NCI-H1092 (cell line): ENCODE data around the gene PTPN12.
A peak's percentile ranks its signal among the peaks of the same experiment; 100 is the strongest.
"Not testable (repeated sequence)": the region's sequence is repeated elsewhere in the genome, so short reads cannot be mapped to it uniquely, and the experiment has no call there.

Experiments
- DNase-seq: peaks from one replicate; lab custom pipeline; 2025; lab: John Stamatoyannopoulos, UW

The PTPN12 gene

DNA sequence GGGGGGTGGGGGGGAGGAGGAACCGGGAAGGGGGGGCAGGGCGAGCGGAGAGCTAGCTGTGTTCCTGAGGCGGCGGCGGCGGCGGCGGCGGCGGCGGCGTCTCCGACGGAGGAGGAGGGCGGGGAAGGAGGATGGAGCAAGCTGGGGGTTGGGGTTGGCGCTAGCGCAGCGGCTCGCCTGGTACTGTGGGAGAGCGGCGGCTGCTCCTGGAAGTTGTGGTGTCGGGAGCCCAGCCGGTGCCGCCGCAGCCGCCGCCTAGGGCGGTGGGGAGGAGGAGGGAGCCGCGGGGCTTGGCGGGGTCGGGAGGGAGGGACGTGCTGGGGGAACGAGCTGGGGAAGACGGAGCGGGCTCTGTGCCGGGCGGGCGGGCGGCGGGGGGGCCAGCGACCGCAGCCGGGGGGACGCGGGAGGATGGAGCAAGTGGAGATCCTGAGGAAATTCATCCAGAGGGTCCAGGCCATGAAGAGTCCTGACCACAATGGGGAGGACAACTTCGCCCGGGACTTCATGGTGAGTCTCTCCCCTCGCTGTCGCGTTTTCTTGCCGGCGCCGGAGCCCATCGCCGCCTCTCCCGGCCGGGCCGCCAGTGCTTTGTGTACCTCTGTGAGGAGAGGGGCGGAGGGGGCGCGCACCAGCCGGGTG lies at the start of gene PTPN12:
PTPN12 (plus strand) TSS at position 160 of the 642 bp plus-strand sequence; CDS start at position 412, 252 bp downstream.
- DNase-seq = peak; percentile 84

DNA sequence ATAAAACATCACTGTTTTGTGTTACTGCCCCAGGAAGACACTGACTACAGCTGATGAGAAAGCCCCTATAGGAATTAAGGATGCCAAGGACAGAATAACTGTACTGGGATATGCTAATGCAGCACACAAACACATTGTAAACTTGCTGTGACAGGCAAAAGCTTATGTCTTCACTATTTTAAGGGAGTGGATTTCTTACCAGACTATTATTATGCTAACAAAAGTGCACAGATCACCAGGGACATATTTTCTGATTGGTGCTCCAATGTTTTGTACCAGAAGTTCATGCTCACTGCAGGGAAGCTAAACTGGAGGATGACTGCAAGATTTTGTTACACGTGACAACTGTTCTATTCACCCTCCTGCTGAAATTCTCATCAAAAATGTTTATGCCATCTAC lies 48.1 kb upstream of the PTPN12 start:
- DNase-seq = no peak

DNA sequence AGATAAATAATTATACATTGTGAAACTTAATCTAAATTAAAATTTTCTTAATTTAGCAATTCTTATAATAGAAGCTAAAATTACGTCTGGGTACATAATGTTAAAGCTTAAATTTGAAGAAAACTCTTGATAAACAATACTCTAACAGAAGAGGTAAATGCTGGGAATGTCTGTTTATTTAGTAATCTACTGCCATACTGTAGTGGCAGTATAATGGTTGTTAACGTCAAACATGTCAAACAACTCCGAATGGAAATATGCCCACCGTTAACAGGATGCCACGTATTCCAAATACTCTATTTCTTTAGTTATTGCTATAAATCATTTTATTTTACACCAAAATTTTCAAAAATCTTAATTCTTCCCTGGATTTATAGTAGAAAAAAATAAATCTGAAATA lies 40.0 kb upstream of the PTPN12 start:
- peak; percentile 35 for DNase-seq

DNA sequence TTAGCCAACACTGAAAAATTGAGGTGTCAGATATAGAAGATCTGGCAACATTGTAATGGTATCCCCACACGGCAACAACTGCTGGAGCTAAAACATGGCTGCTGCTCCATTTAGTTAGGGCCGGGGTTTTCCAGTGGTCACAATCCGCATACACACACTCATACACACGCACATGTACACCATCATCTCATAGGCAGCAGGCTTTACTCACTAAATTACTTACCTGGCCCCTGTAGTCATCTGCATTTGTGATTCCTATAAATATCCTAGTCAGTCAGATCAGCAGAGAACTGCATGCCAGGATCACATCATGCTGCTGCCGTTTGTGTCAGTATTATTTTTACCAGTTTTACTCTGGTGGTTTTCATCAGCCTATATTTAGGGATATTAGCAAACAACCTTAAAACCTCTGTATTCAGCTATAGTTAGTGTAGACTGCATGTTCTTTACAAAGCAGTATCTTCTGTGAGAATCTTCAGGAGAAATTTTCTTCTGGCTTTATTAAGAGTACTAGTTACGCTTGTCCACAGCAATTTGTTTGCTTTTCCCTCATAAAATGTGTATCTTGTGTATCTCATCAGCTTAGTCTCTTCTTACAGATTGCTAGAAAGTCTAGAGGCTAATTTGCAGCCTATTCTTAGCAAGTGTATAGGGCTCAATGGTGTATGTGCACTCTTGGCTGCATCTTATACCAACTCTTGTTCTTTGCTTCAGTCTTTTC lies 38.3 kb upstream of the PTPN12 start:
- DNase-seq = no peak

DNA sequence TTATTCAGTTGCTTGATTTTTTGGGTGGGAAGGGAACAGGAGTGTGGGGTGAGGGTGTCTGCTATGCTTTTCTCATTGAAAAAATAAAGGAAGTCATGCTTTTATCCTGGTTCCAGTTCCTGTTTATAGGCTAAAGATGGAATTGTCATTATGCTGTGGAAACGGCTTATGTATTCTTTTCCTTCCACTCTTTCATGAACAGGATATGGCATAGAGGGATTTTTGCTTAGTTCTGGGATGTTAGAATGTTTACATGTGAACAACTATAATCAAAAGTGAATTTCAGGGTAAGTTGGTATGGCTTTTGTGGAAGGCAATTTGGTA lies 35.9 kb upstream of the PTPN12 start:
- DNase-seq = no peak

DNA sequence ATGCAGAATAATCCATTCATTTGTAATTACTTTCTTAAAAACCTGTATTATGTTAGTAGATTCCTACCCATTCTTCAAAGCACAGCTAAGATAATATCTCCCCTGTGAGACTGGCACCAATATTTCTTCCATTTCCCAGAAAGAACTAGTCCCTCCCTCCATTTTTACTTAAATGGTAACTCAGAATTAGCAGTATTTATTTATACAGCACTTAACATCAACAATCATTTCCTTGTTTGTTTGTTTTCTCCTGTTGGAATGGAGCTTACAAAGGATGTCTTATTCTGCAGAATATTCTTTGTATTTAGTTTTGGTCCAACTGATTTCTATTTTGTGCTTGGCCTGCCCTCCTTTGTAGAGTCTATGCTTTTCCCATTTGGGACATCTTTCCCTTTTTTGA lies 32.1 kb upstream of the PTPN12 start:
- no peak for DNase-seq

DNA sequence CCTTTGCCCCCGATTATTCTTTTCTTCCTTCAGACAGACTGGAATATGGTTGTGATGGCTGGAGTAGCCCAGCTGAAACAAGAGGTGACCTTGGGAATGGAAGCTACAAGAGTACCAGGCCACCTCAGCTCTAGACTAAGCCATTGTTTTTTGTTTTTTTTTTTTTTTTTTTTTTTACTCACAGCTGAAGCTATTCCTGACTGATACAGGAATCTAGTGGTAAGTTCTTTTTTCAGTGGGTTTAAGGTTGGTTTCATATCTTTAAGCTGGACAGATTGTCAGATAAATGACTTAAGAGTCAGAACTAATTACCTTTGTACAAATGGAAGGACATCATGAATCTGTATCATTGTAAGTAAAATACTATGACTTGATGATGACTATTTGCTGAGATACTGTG lies 30.2 kb upstream of the PTPN12 start:
- DNase-seq = no peak

DNA sequence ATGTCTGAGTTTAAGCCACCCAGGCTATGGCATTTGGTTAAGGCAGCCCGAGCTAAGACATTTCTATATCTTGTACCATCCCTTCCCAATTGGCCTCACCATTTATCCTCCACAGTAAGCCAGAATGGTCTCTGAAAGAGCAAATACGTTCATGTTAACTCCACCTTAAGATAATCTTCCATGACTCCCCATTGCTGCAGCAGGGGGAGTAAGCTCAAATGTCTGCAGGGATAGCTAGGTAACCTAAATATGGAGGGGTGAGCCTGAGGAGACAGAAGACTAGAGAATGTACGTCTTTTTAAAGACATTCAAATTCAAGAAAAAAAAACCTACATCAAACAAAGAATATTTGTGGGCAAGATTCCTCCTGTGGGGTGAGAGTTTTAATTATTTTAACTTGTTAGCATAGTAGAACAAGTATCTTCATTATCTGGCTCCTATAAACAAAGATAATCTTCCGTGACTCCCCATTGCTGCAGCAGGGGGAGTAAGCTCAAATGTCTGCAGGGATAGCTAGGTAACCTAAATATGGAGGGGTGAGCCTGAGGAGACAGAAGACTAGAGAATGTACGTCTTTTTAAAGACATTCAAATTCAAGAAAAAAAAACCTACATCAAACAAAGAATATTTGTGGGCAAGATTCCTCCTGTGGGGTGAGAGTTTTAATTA lies 24.0 kb upstream of the PTPN12 start:
- not testable (repeated sequence) for DNase-seq

DNA sequence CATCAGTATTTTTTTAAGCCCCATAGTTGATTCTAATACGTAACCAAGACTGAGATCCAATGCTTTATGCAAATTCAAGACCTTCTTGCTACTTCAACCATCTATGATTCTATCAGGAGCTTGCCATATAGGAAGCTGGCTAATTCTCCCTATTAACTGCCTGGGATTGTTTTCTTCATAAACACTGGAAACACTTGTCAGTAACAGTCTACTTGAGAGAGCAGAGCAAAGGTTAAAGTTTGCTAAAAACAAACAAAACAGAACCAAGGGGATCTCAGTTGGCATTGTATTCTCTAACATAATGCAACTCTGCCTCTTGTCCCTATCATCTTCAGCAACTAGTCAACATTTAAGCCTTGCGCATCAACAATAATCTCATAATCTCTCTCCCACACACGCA lies 21.0 kb upstream of the PTPN12 start:
- DNase-seq = no peak

DNA sequence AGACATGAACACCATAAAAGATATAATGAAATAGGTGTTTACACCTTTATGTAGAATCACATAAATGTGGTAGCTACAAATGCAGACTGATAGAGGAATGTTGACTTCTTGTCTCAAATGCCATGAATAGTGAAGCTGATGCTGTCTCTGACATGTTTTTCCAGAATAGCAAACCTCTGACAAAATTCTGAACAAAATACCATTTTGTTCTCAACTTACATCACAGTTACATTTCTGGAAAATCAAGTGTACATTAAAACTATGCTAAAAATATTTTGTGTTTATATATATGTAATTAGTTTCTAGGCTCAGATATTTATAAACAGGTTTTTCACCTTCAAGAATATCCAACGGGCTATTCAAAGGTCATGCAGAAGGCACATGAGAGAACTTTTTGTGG lies 16.8 kb upstream of the PTPN12 start:
- DNase-seq = no peak

DNA sequence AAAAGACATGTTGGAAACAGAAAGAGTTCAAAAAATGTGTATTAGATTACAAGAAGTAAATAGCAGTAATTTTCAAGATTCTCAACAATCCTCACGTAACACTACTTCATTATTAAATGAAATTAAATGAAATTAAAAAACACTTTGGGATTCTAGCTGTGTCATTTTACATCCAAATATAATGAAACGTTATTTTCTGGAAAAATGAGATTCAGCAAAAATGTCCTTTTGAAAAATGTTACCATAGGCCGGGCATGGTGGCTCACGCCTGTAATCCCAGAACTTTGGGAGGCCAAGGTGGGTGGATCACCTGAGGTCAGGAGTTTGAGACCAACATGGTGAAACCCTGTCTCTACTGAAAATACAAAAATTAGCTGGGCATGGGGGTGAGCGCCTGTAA lies 15.6 kb upstream of the PTPN12 start:
- DNase-seq = not testable (repeated sequence)

DNA sequence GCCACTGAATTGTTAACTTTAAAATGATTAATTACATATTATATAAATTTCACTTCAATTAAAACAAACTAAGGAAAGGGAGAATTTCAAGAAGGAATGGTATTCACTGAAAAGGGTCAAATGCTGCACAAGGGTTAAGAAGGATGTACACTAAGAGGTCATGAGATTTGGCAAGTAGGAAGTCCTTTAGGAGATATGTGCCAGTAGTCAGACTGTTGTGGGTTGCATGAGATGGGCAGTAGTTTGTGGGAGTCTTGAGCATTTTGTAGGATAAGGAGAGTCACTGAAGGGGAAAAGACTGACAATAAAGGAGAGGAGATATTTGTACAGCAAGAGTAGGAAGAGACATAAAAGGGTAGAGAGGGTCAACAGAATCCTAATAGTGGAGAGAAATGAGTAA lies 12.4 kb upstream of the PTPN12 start:
- DNase-seq = no peak

DNA sequence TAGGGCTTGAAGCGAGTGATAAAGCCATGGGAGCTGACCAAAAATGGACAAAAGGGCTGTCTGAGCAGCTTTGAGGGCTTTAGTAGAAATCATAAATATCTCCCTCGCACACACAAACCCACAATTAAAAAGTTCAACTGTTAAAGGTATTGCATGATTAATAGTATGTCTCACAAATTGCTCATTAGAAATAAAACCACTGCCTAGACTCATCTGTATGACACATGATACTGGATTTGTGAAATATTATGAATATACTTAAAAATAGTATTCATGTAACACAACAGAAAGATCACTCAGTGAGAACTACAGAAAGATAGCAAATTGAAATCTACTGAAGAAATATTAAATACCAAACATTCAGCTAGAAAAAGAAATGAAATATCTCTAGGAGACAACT lies 11.9 kb upstream of the PTPN12 start:
- no peak for DNase-seq

DNA sequence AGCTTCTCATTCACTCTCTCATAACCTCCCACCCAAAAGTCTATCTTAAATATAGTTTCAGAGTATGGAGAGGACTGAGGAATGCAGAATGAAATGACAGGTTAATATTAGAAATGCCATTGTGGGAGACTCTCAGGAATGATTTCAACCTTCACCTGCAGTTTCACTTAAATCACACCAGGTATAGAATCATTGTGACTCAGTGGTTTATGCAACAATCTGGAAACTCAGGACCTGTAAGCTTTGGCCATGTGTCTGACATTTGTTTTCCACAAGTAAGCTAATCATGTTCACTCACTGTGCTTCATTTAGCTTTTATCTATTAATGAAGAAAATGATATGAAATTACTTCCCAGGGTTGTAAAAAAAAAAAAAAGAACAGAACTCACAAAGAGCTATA lies 8.7 kb upstream of the PTPN12 start:
- no peak for DNase-seq

DNA sequence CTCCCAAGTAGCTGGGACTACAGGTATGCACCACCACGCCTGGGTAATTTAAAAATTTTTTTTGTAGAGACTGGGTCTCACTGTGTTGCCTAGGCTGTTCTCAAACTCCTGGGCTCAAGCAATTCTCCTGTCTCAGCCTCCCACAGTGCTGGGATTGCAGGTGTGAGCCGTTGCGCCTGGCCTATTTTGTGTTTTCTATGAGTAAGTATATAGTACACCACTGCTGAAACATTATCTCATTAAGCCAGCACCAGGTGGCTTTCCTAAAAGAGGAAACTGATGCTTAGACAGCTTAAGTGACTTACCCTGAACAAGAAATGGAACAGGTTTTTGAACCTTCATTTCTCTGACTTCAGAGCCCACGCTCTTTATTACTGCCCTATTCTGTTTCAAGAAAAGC lies 7.8 kb upstream of the PTPN12 start:
- DNase-seq = no peak

DNA sequence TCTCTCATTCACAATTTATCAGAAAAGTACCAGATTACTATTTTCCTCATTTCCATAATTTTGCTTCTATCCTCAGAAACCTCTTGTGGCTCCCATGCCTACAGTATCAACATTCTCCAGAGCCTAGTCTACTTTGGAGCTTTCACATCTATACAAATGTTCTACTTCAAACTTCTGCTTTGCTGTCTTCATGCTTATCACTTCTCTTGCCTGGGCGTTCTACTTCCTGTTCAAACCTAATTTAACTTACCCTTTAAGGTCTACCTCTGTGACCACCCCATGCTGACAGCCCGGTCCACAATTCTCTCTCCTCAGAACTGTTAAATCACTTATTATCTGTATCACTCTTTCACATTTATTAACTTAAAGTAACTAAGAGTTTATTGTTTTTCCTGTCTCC lies 6.1 kb upstream of the PTPN12 start:
- DNase-seq = no peak

DNA sequence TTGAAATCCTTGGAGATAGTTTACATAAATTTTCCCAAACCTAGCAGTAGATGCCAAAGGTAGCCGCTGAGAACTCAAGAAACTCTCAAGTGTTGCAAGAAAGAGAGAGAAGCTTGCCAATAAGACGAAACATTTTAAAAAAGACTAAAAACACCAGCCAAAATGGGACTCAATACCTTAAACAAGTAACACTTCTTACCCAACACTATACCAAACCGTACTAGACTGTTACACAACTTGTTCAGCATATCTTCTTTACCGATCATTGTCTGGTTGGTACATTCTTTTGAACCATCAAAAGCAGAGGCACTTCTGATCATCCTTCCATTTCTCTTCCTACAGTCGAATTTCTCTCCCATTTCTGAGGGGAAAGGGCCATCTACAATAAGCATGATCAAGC lies 4.8 kb upstream of the PTPN12 start:
- DNase-seq = no peak

DNA sequence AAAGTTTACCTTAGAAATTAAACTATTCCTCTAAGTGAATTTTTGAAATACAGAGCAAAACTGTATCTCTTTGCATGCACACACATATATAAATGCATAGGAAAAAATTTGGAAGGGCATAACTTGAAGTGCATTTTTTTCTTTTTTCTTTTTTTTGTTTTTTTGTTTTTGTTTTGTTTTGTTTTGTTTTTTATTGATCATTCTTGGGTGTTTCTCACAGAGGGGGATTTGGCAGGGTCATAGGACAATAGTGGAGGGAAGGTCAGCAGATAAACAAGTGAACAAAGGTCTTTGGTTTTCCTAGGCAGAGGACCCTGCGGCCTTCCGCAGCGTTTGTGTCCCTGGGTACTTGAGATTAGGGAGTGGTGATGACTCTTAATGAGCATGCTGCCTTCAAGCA lies 4.4 kb upstream of the PTPN12 start:
- not testable (repeated sequence) for DNase-seq

DNA sequence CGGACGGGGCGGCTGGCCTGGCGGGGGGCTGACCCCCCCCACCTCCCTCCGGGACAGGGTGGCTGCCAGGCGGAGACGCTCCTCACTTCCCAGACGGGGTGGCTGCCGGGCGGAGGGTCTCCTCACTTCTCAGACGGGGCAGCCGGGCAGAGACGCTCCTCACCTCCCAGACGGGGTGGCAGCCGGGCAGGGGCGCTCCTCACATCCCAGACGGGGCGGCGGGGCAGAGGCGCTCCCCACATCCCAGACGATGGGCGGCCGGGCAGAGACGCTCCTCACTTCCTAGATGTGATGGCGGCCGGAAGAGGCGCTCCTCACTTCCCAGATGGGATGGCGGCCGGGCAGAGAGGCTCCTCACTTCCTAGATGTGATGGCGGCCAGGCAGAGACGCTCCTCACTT lies 3.0 kb upstream of the PTPN12 start:
- not testable (repeated sequence) for DNase-seq

DNA sequence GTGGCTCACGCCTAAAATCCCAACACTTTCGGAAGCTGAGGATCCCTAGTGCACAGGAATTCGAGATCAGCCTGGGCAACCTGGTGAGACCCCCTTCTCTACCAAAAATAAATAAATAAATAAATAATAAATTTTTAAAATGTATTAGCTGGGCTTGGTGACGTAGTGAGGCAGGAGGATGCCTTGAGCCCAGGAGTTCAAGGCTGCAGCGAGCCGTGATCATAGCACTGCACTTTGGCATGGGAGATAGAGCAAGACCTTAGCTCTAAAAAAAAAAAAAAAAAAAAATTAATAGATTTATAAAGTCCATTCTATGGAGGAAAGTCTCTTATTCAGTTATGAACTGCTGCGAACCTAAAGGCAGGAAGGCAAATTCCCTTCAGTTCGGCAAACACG lies 1.1 kb upstream of the PTPN12 start:
- peak; percentile 27 for DNase-seq

DNA sequence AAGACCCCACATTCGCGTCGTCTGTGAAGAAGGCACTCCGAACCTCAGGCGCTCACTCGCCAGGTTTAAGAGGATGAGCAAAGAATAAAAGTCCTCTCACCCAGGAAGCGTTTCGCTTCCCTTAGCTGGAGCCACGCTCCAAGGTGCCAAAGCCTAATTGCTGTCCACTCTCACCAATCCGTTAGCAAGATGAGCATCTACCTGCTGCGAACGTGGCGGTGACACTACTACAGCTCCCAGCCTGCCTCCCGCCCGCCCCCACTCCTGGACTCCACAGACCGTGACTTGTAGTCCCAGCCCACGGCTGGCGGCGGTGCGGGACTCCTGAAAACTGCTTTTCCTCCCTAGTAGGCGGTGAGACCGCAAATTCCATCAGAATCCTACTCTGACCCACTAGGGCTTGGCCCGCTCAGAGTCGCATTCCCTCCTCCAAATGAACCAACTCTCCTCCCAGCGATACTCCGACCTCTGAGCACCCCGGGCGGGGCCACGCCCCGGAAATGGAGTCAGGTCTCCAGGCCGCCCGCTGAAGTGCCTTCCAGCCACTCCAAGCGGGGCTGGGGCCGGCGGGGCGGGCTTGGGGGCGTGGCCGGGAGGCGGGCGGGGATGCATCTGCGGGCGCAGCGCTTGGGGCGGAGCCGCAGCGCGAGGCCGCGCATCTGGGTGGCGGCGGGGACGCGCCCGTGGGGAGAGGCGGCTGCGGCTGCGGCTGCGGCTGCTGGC lies 521 bp upstream of the PTPN12 start:
- peak; percentile 98 for DNase-seq

DNA sequence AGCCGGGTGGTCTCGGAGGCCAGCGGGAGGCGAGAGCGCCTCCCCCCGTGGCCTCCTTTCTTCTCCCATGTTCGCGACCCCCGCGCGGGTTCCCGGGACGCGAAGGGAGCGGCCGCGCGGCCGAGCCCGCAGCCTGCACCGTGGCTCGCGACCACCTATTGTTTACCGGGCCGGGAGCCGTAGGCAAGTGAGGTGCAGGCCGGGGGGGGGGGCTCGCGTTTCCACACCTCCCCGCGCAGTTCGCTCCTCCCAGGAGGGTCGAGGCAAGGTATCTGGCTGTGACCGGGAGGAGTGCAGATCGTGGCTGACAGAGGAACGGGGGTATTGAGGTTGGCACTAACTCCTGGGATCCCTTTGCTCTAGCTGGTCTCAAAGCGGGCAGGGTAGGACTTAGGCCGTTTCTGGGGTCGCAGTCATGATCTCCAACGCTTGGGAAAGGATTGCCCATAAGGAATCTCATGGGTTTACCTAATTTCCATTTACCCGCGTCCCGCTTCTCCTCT lies 734 bp downstream of the PTPN12 start:
- peak; percentile 55 for DNase-seq
